ENCODE results near the gene ZNF24. TPM values are rescaled to one million over a fixed set of nuclear protein-coding genes. Genes with fewer than 3 reads are reported as not detected.

The ZNF24 gene
- total and polyA plus RNA-seq, 11 donors: 11.5 to 53.3 (median 45.1) TPM

- peaks cover 0 to 4% (median 0%) of the 10 kb centered on the region in 12 donors for H3K4me1 ChIP-seq
- no peak for TF ChIP-seq POLR2A (IDR thresholded peaks at IDR 0.05)
- no peak for TF ChIP-seq CTCF (IDR thresholded peaks at IDR 0.05)
- no peaks in the 10 kb centered on the region for H3K27me3 ChIP-seq
- intact Hi-C loops (cut with DNase I): no loop called here
- H3K36me3 ChIP-seq: peaks cover 0 to 27% (median 21%) of the 10 kb centered on the region in 9 donors
- no peak overlapping the region for H3K27ac ChIP-seq
- peaks cover 0 to 13% (median 0%) of the 10 kb centered on the region in 12 donors for H3K9me3 ChIP-seq
- DNase-seq (no peak), ATAC-seq (no peak)
- H3K4me3 ChIP-seq: no peak overlapping the region
These were observed 15.4 kb downstream of the ZNF24 start for GRCh38 chr18:35328868-35329267.

- WGBS, 4 donors: 54 to 83% (median 70%) methylated on average over 3 of the region's 3 CpGs
- Histone ChIP-seq H3K27me3 (no peaks in the 10 kb centered on the region), H3K4me1 (peaks cover 0 to 4% (median 0%) of the 10 kb centered on the region in 12 donors), H3K9me3 (peaks cover 0 to 13% (median 0%) of the 10 kb centered on the region in 12 donors), H3K27ac (no peak overlapping the region), H3K4me3 (no peak overlapping the region), H3K36me3 (peaks cover 0 to 7% (median 1%) of the 10 kb centered on the region in 9 donors)
- ATAC-seq (no peak), DNase-seq (no peak)
- TF ChIP-seq POLR2A (IDR thresholded peaks at IDR 0.05) (no peak), CTCF (IDR thresholded peaks at IDR 0.05) (no peak)
- intact Hi-C loops (cut with DNase I): no loop called here
These were observed 17.4 kb downstream of the ZNF24 start for GRCh38 chr18:35326695-35327387.

- intact Hi-C loops (cut with DNase I): no loop called here
- WGBS, 4 donors: 51 to 79% (median 68%) methylated on average over 2 of the region's 2 CpGs
- ATAC-seq (no peak), DNase-seq (no peak)
- H3K27me3 ChIP-seq: no peaks in the 10 kb centered on the region
- H3K36me3 ChIP-seq: no peaks in the 10 kb centered on the region
- H3K4me1 ChIP-seq: no peaks in the 10 kb centered on the region
- peaks cover 0 to 13% (median 0%) of the 10 kb centered on the region in 12 donors for H3K9me3 ChIP-seq
- TF ChIP-seq CTCF (IDR thresholded peaks at IDR 0.05): no peak
- no peak for TF ChIP-seq POLR2A (IDR thresholded peaks at IDR 0.05)
- H3K27ac ChIP-seq: no peak overlapping the region
- H3K4me3 ChIP-seq: no peak overlapping the region
These were observed 19.1 kb downstream of the ZNF24 start for GRCh38 chr18:35324926-35325655.
